Loucy (cell line): ENCODE measurements around the gene ADIPOQ.

Experiments used
- CTCF ChIP-seq: fragments of 200-600 bp; sonication (generic); conservative IDR thresholded peaks from 2 replicates; pipeline ENCODE4 v1.5.1; 2014; ENCODE audit warnings: mild to moderate bottlenecking, antibody characterized with exemption, low read length
- EZH2phosphoT487 ChIP-seq: fragments of 200-600 bp; IDR thresholded peaks from 2 replicates; pipeline ENCODE4 v1.6.1; 2018; ENCODE audit warnings: antibody characterized with exemption, mild to moderate bottlenecking, moderate library complexity, borderline replicate concordance

GRCh38 chr3:186825294-186825821, 17.2 kb upstream of the ADIPOQ start:
- no peak for TF ChIP-seq CTCF
- no peak for TF ChIP-seq EZH2phosphoT487
